ENCODE results near the gene COL18A1.

Gene COL18A1

GRCh38 chr21:45401916-45402900 lies 2.8 kb upstream of the COL18A1 start:
- no peak for DNase-seq (ENCODE audit: low read depth in 2 of 2)

GRCh38 chr21:45403133-45403824 lies 1.7 kb upstream of the COL18A1 start:
- DNase-seq (ENCODE audit: low read depth in 2 of 2): no peak

GRCh38 chr21:45403825-45404729 lies 888 bp upstream of the COL18A1 start:
- no peak for DNase-seq (ENCODE audit: low read depth in 2 of 2)

- no peak for DNase-seq (ENCODE audit: low read depth in 2 of 2)
Measured at GRCh38 chr21:45405271-45405818, 380 bp downstream of the COL18A1 start.

- DNase-seq (ENCODE audit: low read depth in 2 of 2): no peak
Measured at GRCh38 chr21:45405819-45406762, 1.1 kb downstream of the COL18A1 start.

GRCh38 chr21:45406801-45407628 lies 2.0 kb downstream of the COL18A1 start:
- no peak for DNase-seq (ENCODE audit: low read depth in 2 of 2)

- no peak for DNase-seq (ENCODE audit: low read depth in 2 of 2)
Measured at GRCh38 chr21:45407629-45408247, 2.8 kb downstream of the COL18A1 start.

- DNase-seq (ENCODE audit: low read depth in 2 of 2): no peak
Measured at GRCh38 chr21:45408271-45408791, 3.4 kb downstream of the COL18A1 start.

- DNase-seq (ENCODE audit: low read depth in 2 of 2): no peak
Measured at GRCh38 chr21:45408801-45409261, 3.9 kb downstream of the COL18A1 start.

- DNase-seq (ENCODE audit: low read depth in 2 of 2): no peak
Measured at GRCh38 chr21:45409466-45410150, 4.6 kb downstream of the COL18A1 start.

- DNase-seq (ENCODE audit: low read depth in 2 of 2): no peak
Measured at GRCh38 chr21:45410151-45410864, 5.3 kb downstream of the COL18A1 start.

- DNase-seq (ENCODE audit: low read depth in 2 of 2): no peak
Measured at GRCh38 chr21:45410865-45411809, 6.2 kb downstream of the COL18A1 start.

GRCh38 chr21:45411810-45412206 lies 6.8 kb downstream of the COL18A1 start:
- no peak for DNase-seq (ENCODE audit: low read depth in 2 of 2)

GRCh38 chr21:45412491-45412890 lies 7.5 kb downstream of the COL18A1 start:
- DNase-seq (ENCODE audit: low read depth in 2 of 2): no peak

- no peak for DNase-seq (ENCODE audit: low read depth in 2 of 2)
Measured at GRCh38 chr21:45412909-45413611, 8.1 kb downstream of the COL18A1 start.

GRCh38 chr21:45413922-45414321 lies 9.0 kb downstream of the COL18A1 start:
- DNase-seq (ENCODE audit: low read depth in 2 of 2): no peak
